Epithelial cell of esophagus (primary cell): ENCODE data around the gene ISL2.

Source experiments
- DNase-seq: peaks from one replicate; pipeline ENCODE4 v3.0.0; 2010; ENCODE audit warnings: low read depth
- H3K4me3 ChIP-seq: 2 replicates; pipeline ENCODE4 v1.5.1; 2011; ENCODE audit warnings: mild to moderate bottlenecking, low read length, control low read depth
- CTCF ChIP-seq: IDR thresholded peaks from 2 replicates; pipeline ENCODE4 v1.5.1; 2011; ENCODE audit warnings: low read depth, mild to moderate bottlenecking, low read length, control low read depth, inconsistent platforms; ENCODE audit not compliant: insufficient read depth; ENCODE audit errors: missing control alignments

Gene ISL2

GRCh38 chr15:76334438-76335306 is 1.9 kb upstream of the ISL2 start:
- H3K4me3 ChIP-seq: no peak overlapping the region
- TF ChIP-seq CTCF: no peak
- no peak for DNase-seq

GRCh38 chr15:76335307-76336253 is 993 bp upstream of the ISL2 start:
- no peak for TF ChIP-seq CTCF
- no peak for DNase-seq
- no peak overlapping the region for H3K4me3 ChIP-seq

GRCh38 chr15:76337059-76337695 is 604 bp downstream of the ISL2 start:
- no peak overlapping the region for H3K4me3 ChIP-seq
- DNase-seq: peak; percentile 51
- TF ChIP-seq CTCF: no peak

- DNase-seq: no peak
- H3K4me3 ChIP-seq: no peak overlapping the region
- TF ChIP-seq CTCF: no peak
These were observed 1.3 kb downstream of the ISL2 start for GRCh38 chr15:76337696-76338485.

- DNase-seq: no peak
- no peak for TF ChIP-seq CTCF
- H3K4me3 ChIP-seq: no peak overlapping the region
These were observed 2.1 kb downstream of the ISL2 start for GRCh38 chr15:76338486-76339304.
